Measurements from ENCODE around the gene AKR1B1.
"Not testable (repeated sequence)": the region's sequence is repeated elsewhere in the genome, so short reads cannot be mapped to it uniquely, and the experiment has no call there.

AKR1B1 gene

DNA sequence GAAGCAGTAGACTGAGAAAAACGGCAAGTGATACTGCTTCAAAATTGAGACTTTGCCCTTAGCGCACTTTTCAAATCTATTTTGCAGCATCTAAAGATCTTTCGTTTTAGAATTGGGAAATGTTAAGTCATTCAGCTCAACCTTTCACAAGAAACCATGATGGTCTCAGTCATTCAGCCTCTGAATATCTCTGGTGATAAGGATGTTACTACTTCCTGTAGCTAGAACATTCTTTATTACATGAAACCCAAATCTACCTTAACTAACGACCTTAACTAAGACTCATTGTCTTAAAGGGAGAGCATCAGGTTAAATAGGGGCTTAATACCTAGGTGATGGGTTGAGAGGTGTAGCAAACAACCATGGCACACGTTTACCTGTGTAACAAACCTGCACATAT is 42.1 kb upstream of the AKR1B1 start:
- Histone ChIP-seq H3K9ac (no peak overlapping the region), H3K36me3 (ENCODE audit: insufficient read depth) (no peaks in the 10 kb centered on the region), H3K27me3 (ENCODE audit: insufficient read depth, low read depth) (no peaks in the 10 kb centered on the region), H3K4me1 (ENCODE audit: low read depth, poor library complexity, severe bottlenecking) (no peaks in the 10 kb centered on the region), H3K79me2 (ENCODE audit: insufficient read depth, low read depth) (no peaks in the 10 kb centered on the region), H2AFZ (ENCODE audit: low read depth) (no peak overlapping the region), H3K27ac (no peak overlapping the region), H4K20me1 (ENCODE audit: insufficient read depth) (no peaks in the 10 kb centered on the region), H3K4me3 (IDR thresholded peaks at IDR 0.05; ENCODE audit: insufficient read depth, low read depth, low read length) (no peak overlapping the region), H3K4me2 (no peak overlapping the region)
- TF ChIP-seq, protein P1, sequence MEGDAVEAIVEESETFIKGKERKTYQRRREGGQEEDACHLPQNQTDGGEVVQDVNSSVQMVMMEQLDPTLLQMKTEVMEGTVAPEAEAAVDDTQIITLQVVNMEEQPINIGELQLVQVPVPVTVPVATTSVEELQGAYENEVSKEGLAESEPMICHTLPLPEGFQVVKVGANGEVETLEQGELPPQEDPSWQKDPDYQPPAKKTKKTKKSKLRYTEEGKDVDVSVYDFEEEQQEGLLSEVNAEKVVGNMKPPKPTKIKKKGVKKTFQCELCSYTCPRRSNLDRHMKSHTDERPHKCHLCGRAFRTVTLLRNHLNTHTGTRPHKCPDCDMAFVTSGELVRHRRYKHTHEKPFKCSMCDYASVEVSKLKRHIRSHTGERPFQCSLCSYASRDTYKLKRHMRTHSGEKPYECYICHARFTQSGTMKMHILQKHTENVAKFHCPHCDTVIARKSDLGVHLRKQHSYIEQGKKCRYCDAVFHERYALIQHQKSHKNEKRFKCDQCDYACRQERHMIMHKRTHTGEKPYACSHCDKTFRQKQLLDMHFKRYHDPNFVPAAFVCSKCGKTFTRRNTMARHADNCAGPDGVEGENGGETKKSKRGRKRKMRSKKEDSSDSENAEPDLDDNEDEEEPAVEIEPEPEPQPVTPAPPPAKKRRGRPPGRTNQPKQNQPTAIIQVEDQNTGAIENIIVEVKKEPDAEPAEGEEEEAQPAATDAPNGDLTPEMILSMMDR (conservative IDR thresholded peaks at IDR 0.05; ENCODE audit: low read depth, low read length), result no peak

DNA sequence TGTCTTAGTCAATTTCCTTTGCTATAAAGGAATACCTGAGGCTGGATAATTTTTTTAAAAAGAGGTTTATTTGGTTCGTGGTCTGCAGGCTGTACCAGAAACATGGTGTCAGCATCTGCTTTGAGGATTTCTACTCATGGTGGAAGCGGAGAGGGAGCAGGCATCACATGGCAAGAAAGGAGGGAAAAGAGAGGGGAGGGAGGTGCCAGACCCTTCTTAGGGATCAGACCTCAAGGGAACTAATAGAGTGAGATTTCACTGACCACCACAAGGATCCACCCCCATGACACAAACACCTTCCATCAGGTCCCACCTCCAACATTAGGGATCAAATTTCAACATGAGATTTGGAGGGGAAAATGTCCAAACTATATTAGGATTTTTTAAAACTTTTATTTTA is 41.5 kb upstream of the AKR1B1 start:
- TF ChIP-seq, protein P1 (conservative IDR thresholded peaks at IDR 0.05; ENCODE audit: low read depth, low read length), result no peak
- Histone ChIP-seq H4K20me1 (ENCODE audit: insufficient read depth) (no peaks in the 10 kb centered on the region), H3K4me1 (ENCODE audit: low read depth, poor library complexity, severe bottlenecking) (no peaks in the 10 kb centered on the region), H3K27ac (no peak overlapping the region), H3K4me2 (no peak overlapping the region), H3K27me3 (ENCODE audit: insufficient read depth, low read depth) (no peaks in the 10 kb centered on the region), H2AFZ (ENCODE audit: low read depth) (no peak overlapping the region), H3K4me3 (IDR thresholded peaks at IDR 0.05; ENCODE audit: insufficient read depth, low read depth, low read length) (no peak overlapping the region), H3K79me2 (ENCODE audit: insufficient read depth, low read depth) (no peaks in the 10 kb centered on the region), H3K36me3 (ENCODE audit: insufficient read depth) (no peaks in the 10 kb centered on the region), H3K9ac (no peak overlapping the region)

DNA sequence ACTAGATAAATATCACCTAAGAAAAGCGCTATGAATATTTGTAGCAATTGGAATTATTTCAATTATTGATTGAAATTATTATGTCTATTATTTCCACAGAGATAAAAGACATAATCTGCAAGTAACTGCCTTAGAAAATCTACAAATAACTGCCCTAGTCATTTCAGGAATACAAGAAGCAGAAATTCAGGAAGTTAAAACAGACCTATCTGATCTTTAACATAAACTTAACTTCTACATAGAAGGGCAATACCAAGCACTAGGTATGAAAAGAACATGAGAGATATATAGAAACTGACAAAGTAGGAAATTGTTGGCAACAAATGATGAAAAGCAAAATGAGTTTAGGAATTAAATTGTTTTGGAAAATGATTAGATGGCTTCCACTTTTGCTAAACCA is 36.6 kb upstream of the AKR1B1 start:
- no peaks in the 10 kb centered on the region for H3K4me1 ChIP-seq (ENCODE audit: low read depth, poor library complexity, severe bottlenecking)
- no peaks in the 10 kb centered on the region for H3K27me3 ChIP-seq (ENCODE audit: insufficient read depth, low read depth)
- no peak overlapping the region for H3K9ac ChIP-seq
- H3K36me3 ChIP-seq (ENCODE audit: insufficient read depth), result no peaks in the 10 kb centered on the region
- no peaks in the 10 kb centered on the region for H4K20me1 ChIP-seq (ENCODE audit: insufficient read depth)
- H3K27ac ChIP-seq, result no peak overlapping the region
- TF ChIP-seq, protein P1 (conservative IDR thresholded peaks at IDR 0.05; ENCODE audit: low read depth, low read length), result no peak
- no peak overlapping the region for H2AFZ ChIP-seq (ENCODE audit: low read depth)
- H3K4me3 ChIP-seq (IDR thresholded peaks at IDR 0.05; ENCODE audit: insufficient read depth, low read depth, low read length), result no peak overlapping the region
- H3K4me2 ChIP-seq, result no peak overlapping the region
- no peaks in the 10 kb centered on the region for H3K79me2 ChIP-seq (ENCODE audit: insufficient read depth, low read depth)

DNA sequence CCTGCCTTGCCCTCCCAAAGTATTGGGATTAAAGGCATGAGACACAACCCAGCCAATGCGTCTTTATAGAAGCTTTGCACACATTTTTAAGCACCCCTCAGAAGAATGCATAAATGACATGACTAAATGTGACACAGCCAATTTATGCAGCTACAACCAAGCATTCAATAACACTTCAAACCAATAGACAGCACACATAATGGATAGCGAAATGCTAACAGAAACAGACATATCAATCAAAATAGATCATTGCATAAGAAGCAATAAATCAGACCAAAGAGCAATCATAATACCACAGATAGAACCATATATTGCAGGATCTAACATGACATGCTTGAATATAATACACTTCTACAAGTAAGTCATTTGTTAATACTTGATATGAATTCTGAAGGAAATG is 34.2 kb upstream of the AKR1B1 start:
- Histone ChIP-seq H3K36me3 (ENCODE audit: insufficient read depth) (no peaks in the 10 kb centered on the region), H4K20me1 (ENCODE audit: insufficient read depth) (no peaks in the 10 kb centered on the region), H3K4me1 (ENCODE audit: low read depth, poor library complexity, severe bottlenecking) (no peaks in the 10 kb centered on the region), H3K4me3 (IDR thresholded peaks at IDR 0.05; ENCODE audit: insufficient read depth, low read depth, low read length) (no peak overlapping the region), H3K27me3 (ENCODE audit: insufficient read depth, low read depth) (no peaks in the 10 kb centered on the region), H3K4me2 (no peak overlapping the region), H3K27ac (no peak overlapping the region), H2AFZ (ENCODE audit: low read depth) (no peak overlapping the region), H3K9ac (no peak overlapping the region), H3K79me2 (ENCODE audit: insufficient read depth, low read depth) (no peaks in the 10 kb centered on the region)
- TF ChIP-seq, protein P1 (conservative IDR thresholded peaks at IDR 0.05; ENCODE audit: low read depth, low read length), result no peak

DNA sequence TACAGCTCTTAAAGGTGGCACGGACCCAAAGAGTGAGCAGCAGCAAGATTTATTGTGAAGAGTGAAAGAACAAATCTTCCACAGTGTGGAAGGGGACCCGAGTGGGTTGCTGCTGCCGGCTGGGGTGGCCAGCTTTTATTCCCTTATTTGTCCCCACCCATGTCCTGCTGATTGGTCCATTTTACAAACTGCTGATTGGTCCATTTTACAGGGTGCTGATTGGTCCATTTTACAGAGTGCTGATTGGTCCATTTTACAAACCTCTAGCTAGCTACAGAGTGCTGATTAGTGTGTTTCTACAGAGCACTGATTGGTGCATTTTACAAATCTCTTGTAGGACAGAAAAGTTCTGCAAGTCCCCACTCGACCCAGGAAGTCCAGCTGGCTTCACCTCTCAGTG is 28.8 kb upstream of the AKR1B1 start:
- H3K4me3 ChIP-seq (IDR thresholded peaks at IDR 0.05; ENCODE audit: insufficient read depth, low read depth, low read length); H3K27me3 ChIP-seq (ENCODE audit: insufficient read depth, low read depth); H3K36me3 ChIP-seq (ENCODE audit: insufficient read depth); H3K9ac ChIP-seq; H3K4me1 ChIP-seq (ENCODE audit: low read depth, poor library complexity, severe bottlenecking); H3K4me2 ChIP-seq; H3K79me2 ChIP-seq (ENCODE audit: insufficient read depth, low read depth); H2AFZ ChIP-seq (ENCODE audit: low read depth); H3K27ac ChIP-seq; H4K20me1 ChIP-seq (ENCODE audit: insufficient read depth): not testable (repeated sequence)
